HEK293 (cell line): ENCODE measurements around the gene C9orf72.

Experiments used
- CTCF ChIA-PET: fragments of 350-600 bp; formaldehyde crosslinking; extraction: SDS; loops from one replicate; lab custom pipeline; 2021; ENCODE audit warnings: antibody characterized with exemption; lab: Yijun Ruan, JAX
- POLR2A ChIA-PET: fragments of 300-600 bp; formaldehyde crosslinking; extraction: SDS; loops from one replicate; lab custom pipeline; 2020; ENCODE audit warnings: antibody characterized with exemption, inconsistent platforms; lab: Yijun Ruan, JAX
- H3K27ac ChIP-seq: fragments of 200-500 bp; sonication (Bioruptor generic); 2 replicates; pipeline ENCODE4 v1.5.1; 2014; ENCODE audit warnings: low read depth, low read length, control low read depth, inconsistent platforms; ENCODE audit errors: extremely low read depth
- H3K36me3 ChIP-seq, 2 experiments: fragments of 200-500 bp in 1 of 2; sonication (Bioruptor generic) in 1 of 2; 1 replicate in 1 of 2; 2 replicates in 1 of 2; pipeline ENCODE4 v1.5.1; 2014 to 2017; ENCODE audit warnings: inconsistent platforms in 2 of 2, low read length in 2 of 2; ENCODE audit not compliant: control insufficient read depth in 2 of 2, insufficient read depth in 1 of 2
- H3K4me1 ChIP-seq: fragments of 200-500 bp; sonication (Bioruptor generic); 2 replicates; pipeline ENCODE4 v1.5.1; 2014; ENCODE audit warnings: mild to moderate bottlenecking, low read length, inconsistent platforms; ENCODE audit not compliant: control insufficient read depth, insufficient read depth
- H3K4me3 ChIP-seq: 2 replicates; pipeline ENCODE4 v1.5.1; 2011; ENCODE audit warnings: low read depth, mild to moderate bottlenecking, control low read depth, low read length, moderate library complexity
- H3K9me3 ChIP-seq: fragments of 200-500 bp; sonication (Bioruptor generic); 2 replicates; pipeline ENCODE4 v1.5.1; 2014; ENCODE audit warnings: low read depth, low read length, inconsistent platforms; ENCODE audit not compliant: control insufficient read depth, insufficient read depth
- BCL6B ChIP-seq: fragments of 450-650 bp; formaldehyde crosslinking; IDR thresholded peaks from 2 replicates; pipeline ENCODE4 v1.5.1; 2017; ENCODE audit warnings: missing biosample characterization, missing genetic modification characterization
- YY1 ChIP-seq: fragments of 450-650 bp; formaldehyde crosslinking; IDR thresholded peaks from 2 replicates; pipeline ENCODE4 v1.5.1; 2018; ENCODE audit warnings: missing biosample characterization, missing genetic modification characterization
- ZEB2 ChIP-seq: fragments of 450-650 bp; formaldehyde crosslinking; IDR thresholded peaks from 2 replicates; pipeline ENCODE4 v1.5.1; 2016; ENCODE audit warnings: missing biosample characterization, missing genetic modification characterization
- ZFHX2 ChIP-seq: fragments of 450-650 bp; formaldehyde crosslinking; conservative IDR thresholded peaks from 2 replicates; pipeline ENCODE4 v1.5.1; 2016; ENCODE audit warnings: missing biosample characterization, missing genetic modification characterization
- ZFP3 ChIP-seq: fragments of 450-650 bp; formaldehyde crosslinking; IDR thresholded peaks from 2 replicates; pipeline ENCODE4 v1.5.1; 2016; ENCODE audit warnings: low read depth, missing biosample characterization, missing genetic modification characterization
- ZNF138 ChIP-seq: fragments of 450-650 bp; formaldehyde crosslinking; IDR thresholded peaks from 2 replicates; pipeline ENCODE4 v1.5.1; 2016; ENCODE audit warnings: missing biosample characterization, missing genetic modification characterization, borderline replicate concordance
- ZNF146 ChIP-seq: fragments of 450-650 bp; formaldehyde crosslinking; IDR thresholded peaks from 2 replicates; pipeline ENCODE4 v1.5.1; 2016; ENCODE audit warnings: missing biosample characterization, missing genetic modification characterization
- ZNF16 ChIP-seq: fragments of 450-650 bp; formaldehyde crosslinking; IDR thresholded peaks from 2 replicates; pipeline ENCODE4 v1.5.1; 2016; ENCODE audit warnings: low read depth, missing biosample characterization, missing genetic modification characterization
- ZNF184 ChIP-seq: fragments of 450-650 bp; IDR thresholded peaks from 2 replicates; pipeline ENCODE4 v1.5.1; 2018; ENCODE audit warnings: missing biosample characterization, mild to moderate bottlenecking, missing genetic modification characterization
- ZNF19 ChIP-seq: fragments of 450-650 bp; formaldehyde crosslinking; IDR thresholded peaks from 2 replicates; pipeline ENCODE4; 2016; ENCODE audit warnings: missing biosample characterization, missing genetic modification characterization, low read depth
- ZNF202 ChIP-seq: fragments of 450-650 bp; formaldehyde crosslinking; IDR thresholded peaks from 2 replicates; pipeline ENCODE4 v1.5.1; 2016; ENCODE audit warnings: missing biosample characterization, missing genetic modification characterization, borderline replicate concordance
- ZNF280C ChIP-seq: fragments of 450-650 bp; formaldehyde crosslinking; IDR thresholded peaks from 2 replicates; pipeline ENCODE4 v1.5.1; 2016; ENCODE audit warnings: missing biosample characterization, missing genetic modification characterization
- ZNF600 ChIP-seq: fragments of 450-650 bp; formaldehyde crosslinking; IDR thresholded peaks from 2 replicates; pipeline ENCODE4 v1.5.1; 2016; ENCODE audit warnings: missing biosample characterization, missing genetic modification characterization
- ZNF623 ChIP-seq: fragments of 450-650 bp; formaldehyde crosslinking; IDR thresholded peaks from 2 replicates; pipeline ENCODE4 v1.5.1; 2016; ENCODE audit warnings: missing biosample characterization, missing genetic modification characterization
- ZNF792 ChIP-seq: fragments of 450-650 bp; formaldehyde crosslinking; IDR thresholded peaks from 2 replicates; pipeline ENCODE4 v1.5.1; 2016; ENCODE audit warnings: missing biosample characterization, missing genetic modification characterization
- ZNF830 ChIP-seq: fragments of 450-650 bp; IDR thresholded peaks from 2 replicates; pipeline ENCODE4 v1.5.0; 2018; ENCODE audit warnings: missing biosample characterization, missing genetic modification characterization, low read depth, mild to moderate bottlenecking, moderate library complexity

The C9orf72 gene

GRCh38 chr9:27518006-27518405 lies 55.3 kb downstream of the C9orf72 start (continued):
- no peak for TF ChIP-seq YY1 (tag by site-specific recombination)

GRCh38 chr9:27514551-27514950 lies 58.7 kb downstream of the C9orf72 start:
- H3K9me3 ChIP-seq, result no peaks in the 10 kb centered on the region
- CTCF ChIA-PET, result interaction anchor here (0.6 kb wide), 1 partner anchor 151 kb away, joined by 3 read pairs; no protein-coding TSS in a partner anchor
- no peak for TF ChIP-seq ZNF830
- TF ChIP-seq ZNF792 (tag by site-specific recombination), result no peak
- no peak for TF ChIP-seq ZNF202
- TF ChIP-seq ZNF16, result no peak
- TF ChIP-seq, all 188 proteins: peak for 0
- Histone ChIP-seq H3K4me1 (no peaks in the 10 kb centered on the region), H3K36me3 (no peaks in the 10 kb centered on the region), H3K4me3 (no peak overlapping the region), H3K27ac (no peak overlapping the region)
- POLR2A ChIA-PET, result no interaction called here

- Histone ChIP-seq H3K27ac (no peak overlapping the region), H3K9me3 (no peaks in the 10 kb centered on the region), H3K4me1 (no peaks in the 10 kb centered on the region), H3K4me3 (no peak overlapping the region), H3K36me3 (no peaks in the 10 kb centered on the region)
- TF ChIP-seq BCL6B (tag by site-specific recombination), result no peak
- POLR2A ChIA-PET, result no interaction called here
- CTCF ChIA-PET, result interaction anchor here (0.7 kb wide), 1 partner anchor 14 kb away, joined by 3 read pairs; no protein-coding TSS in a partner anchor
Observed at GRCh38 chr9:27511771-27512170, 61.5 kb downstream of the C9orf72 start.

GRCh38 chr9:27510780-27511179 lies 62.5 kb downstream of the C9orf72 start:
- CTCF ChIA-PET, result no interaction called here
- no peaks in the 10 kb centered on the region for H3K36me3 ChIP-seq
- TF ChIP-seq ZEB2 (tag by site-specific recombination) (no peak), ZFP3 (tag by site-specific recombination) (no peak), ZNF623 (no peak), ZNF600 (tag by site-specific recombination) (no peak)
- TF ChIP-seq, all 188 proteins: peak for 0

GRCh38 chr9:27506981-27507380 lies 66.3 kb downstream of the C9orf72 start:
- H3K4me1 ChIP-seq, result no peaks in the 10 kb centered on the region
- no peaks in the 10 kb centered on the region for H3K36me3 ChIP-seq
- H3K9me3 ChIP-seq, result no peaks in the 10 kb centered on the region
- H3K27ac ChIP-seq, result no peak overlapping the region
- ChIA-PET CTCF (no interaction called here), POLR2A (no interaction called here)
- TF ChIP-seq ZNF138 (no peak), ZFP3 (tag by site-specific recombination) (no peak), ZNF146 (tag by site-specific recombination) (no peak), ZNF184 (no peak), ZNF19 (tag by site-specific recombination) (no peak), ZFHX2 (tag by site-specific recombination) (no peak), ZNF280C (no peak)
- no peak overlapping the region for H3K4me3 ChIP-seq

More at GRCh38 chr9:27510780-27511179, 62.5 kb downstream of the C9orf72 start:
- POLR2A ChIA-PET, result no interaction called here
- H3K9me3 ChIP-seq, result no peaks in the 10 kb centered on the region
- no peak overlapping the region for H3K27ac ChIP-seq
- H3K4me1 ChIP-seq, result no peaks in the 10 kb centered on the region
- H3K4me3 ChIP-seq, result no peak overlapping the region
